ENCODE data around the gene NUBPL.

NUBPL gene

GRCh38 chr14:31568671-31569070, 7.5 kb downstream of the NUBPL start:
- no peak for DNase-seq (ENCODE audit: low spot score)
- in situ Hi-C loops (cut with MboI; ENCODE audit: low sequenced_read_pairs, unreplicated experiment), result no loop called here
- TF ChIP-seq CTCF (IDR thresholded peaks at IDR 0.05; ENCODE audit: borderline replicate concordance, control extremely low read depth, extremely low read depth, insufficient read depth, missing control alignments), result no peak

GRCh38 chr14:31572955-31573354, 11.8 kb downstream of the NUBPL start:
- no peak for TF ChIP-seq CTCF (IDR thresholded peaks at IDR 0.05; ENCODE audit: borderline replicate concordance, control extremely low read depth, extremely low read depth, insufficient read depth, missing control alignments)
- no peak for DNase-seq (ENCODE audit: low spot score)
- in situ Hi-C loops (cut with MboI; ENCODE audit: low sequenced_read_pairs, unreplicated experiment), result no loop called here

GRCh38 chr14:31576949-31577348, 15.7 kb downstream of the NUBPL start:
- DNase-seq (ENCODE audit: low spot score), result no peak
- in situ Hi-C loops (cut with MboI; ENCODE audit: low sequenced_read_pairs, unreplicated experiment), result no loop called here
- TF ChIP-seq CTCF (IDR thresholded peaks at IDR 0.05; ENCODE audit: borderline replicate concordance, control extremely low read depth, extremely low read depth, insufficient read depth, missing control alignments), result no peak

GRCh38 chr14:31578266-31578665, 17.1 kb downstream of the NUBPL start:
- DNase-seq (ENCODE audit: low spot score), result no peak
- in situ Hi-C loops (cut with MboI; ENCODE audit: low sequenced_read_pairs, unreplicated experiment), result no loop called here
- no peak for TF ChIP-seq CTCF (IDR thresholded peaks at IDR 0.05; ENCODE audit: borderline replicate concordance, control extremely low read depth, extremely low read depth, insufficient read depth, missing control alignments)

GRCh38 chr14:31578792-31579501, 17.7 kb downstream of the NUBPL start:
- DNase-seq (ENCODE audit: low spot score), result no peak
- in situ Hi-C loops (cut with MboI; ENCODE audit: low sequenced_read_pairs, unreplicated experiment), result no loop called here
- no peak for TF ChIP-seq CTCF (IDR thresholded peaks at IDR 0.05; ENCODE audit: borderline replicate concordance, control extremely low read depth, extremely low read depth, insufficient read depth, missing control alignments)

GRCh38 chr14:31580234-31580633, 19.0 kb downstream of the NUBPL start:
- no peak for TF ChIP-seq CTCF (IDR thresholded peaks at IDR 0.05; ENCODE audit: borderline replicate concordance, control extremely low read depth, extremely low read depth, insufficient read depth, missing control alignments)
- in situ Hi-C loops (cut with MboI; ENCODE audit: low sequenced_read_pairs, unreplicated experiment), result no loop called here
- no peak for DNase-seq (ENCODE audit: low spot score)
